Suprapubic skin (tissue), 3 donors: ENCODE data around the gene PCBD1.

Experiments used
- POLR2A ChIP-seq, 2 donors: fragments of 450-650 bp; IDR thresholded peaks; one replicate each; pipeline ENCODE4 v1.6.1; 2017; ENCODE audit warnings: antibody characterized with exemption in 2 of 2, mild to moderate bottlenecking in 2 of 2, moderate library complexity in 2 of 2
- TF ChIP-seq, protein P1 (sequence below), 2 donors: fragments of 200-600 bp in 1 of 2; fragments of 450-650 bp in 1 of 2; sonication (generic) in 1 of 2; IDR thresholded peaks; one replicate each; pipeline ENCODE4 v1.5.1; 2016 to 2019; ENCODE audit warnings: antibody characterized with exemption in 2 of 2, mild to moderate bottlenecking in 1 of 2, moderate library complexity in 1 of 2

DNA sequence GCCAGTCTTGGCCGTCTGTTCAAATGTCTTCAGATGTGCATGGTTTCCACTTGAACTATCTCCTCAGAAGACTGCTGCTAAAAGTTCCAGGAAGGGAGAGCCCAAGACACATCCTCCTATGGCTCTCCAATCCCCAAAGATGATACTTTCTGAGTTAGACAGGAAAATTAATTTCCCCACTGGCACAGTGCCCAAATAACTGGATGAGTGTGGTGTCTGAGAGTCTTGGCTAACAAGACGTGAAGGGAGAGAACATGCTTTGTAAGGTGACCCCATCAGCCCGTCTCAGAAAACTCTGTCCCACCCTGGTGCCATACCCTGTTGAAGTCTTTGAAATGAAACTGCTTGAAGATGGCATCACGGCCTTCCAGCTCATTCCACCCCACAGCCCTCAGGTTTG, 2.9 kb downstream of the PCBD1 start:
- no peak for TF ChIP-seq POLR2A (IDR thresholded peaks at IDR 0.05)
- TF ChIP-seq, protein P1, sequence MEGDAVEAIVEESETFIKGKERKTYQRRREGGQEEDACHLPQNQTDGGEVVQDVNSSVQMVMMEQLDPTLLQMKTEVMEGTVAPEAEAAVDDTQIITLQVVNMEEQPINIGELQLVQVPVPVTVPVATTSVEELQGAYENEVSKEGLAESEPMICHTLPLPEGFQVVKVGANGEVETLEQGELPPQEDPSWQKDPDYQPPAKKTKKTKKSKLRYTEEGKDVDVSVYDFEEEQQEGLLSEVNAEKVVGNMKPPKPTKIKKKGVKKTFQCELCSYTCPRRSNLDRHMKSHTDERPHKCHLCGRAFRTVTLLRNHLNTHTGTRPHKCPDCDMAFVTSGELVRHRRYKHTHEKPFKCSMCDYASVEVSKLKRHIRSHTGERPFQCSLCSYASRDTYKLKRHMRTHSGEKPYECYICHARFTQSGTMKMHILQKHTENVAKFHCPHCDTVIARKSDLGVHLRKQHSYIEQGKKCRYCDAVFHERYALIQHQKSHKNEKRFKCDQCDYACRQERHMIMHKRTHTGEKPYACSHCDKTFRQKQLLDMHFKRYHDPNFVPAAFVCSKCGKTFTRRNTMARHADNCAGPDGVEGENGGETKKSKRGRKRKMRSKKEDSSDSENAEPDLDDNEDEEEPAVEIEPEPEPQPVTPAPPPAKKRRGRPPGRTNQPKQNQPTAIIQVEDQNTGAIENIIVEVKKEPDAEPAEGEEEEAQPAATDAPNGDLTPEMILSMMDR (IDR thresholded peaks at IDR 0.05), result no peak
